Adipose tissue (tissue), 3 donors: ENCODE measurements around the gene STAM. TPM values are rescaled to one million over a fixed set of nuclear protein-coding genes. Genes with fewer than 3 reads are reported as not detected.
"Not testable (repeated sequence)": the region's sequence is repeated elsewhere in the genome, so short reads cannot be mapped to it uniquely, and the experiment has no call there.

Experiments used
- H3K27ac ChIP-seq: one replicate; pipeline ENCODE4 v1.5.1; 2013; ENCODE audit warnings: low read depth, low read length
- WGBS, 3 donors: extraction: QIAGEN DNeasy Blood & Tissue Kit; methylation state at CpG; one replicate each; pipeline ENCODE4 v1.1.7; 2013; 5-methylcytosine and 5-hydroxymethylcytosine counted together
- polyA plus RNA-seq, 3 donors: library from polyadenylated mRNA; stranded (reverse); fragments of 200-250 nt; gene quantifications; one replicate each; pipeline ENCODE4 v1.2.3, GENCODE V29; 2013
- donor health status: healthy with polysubstance abuse.
- donor health status: Bipolar disorder and iron deficiency.
- donor health status: healthy.

The STAM gene
- polyA plus RNA-seq, 3 donors = 7.2 to 10.7 (median 8.6) TPM

DNA sequence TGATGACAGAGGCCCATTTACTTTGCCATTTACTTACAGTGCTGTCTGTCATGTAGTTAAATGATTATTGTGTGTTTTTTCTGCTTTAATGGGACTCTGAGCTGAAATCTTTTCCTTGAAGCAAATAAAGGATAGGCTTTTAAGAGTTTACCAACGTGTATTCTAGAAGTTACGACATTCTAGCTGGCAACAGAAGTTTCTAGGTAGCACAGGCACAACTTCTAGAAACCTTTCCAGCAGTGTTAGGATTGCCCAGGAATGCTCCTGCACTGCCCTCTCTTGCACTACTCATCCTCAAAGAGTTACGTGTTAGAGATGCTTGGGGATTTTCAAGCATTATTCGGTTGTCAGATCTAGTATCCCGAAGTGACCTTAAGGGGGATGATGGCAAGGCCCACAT, 65.5 kb downstream of the STAM start:
- H3K27ac ChIP-seq = no peak overlapping the region
- WGBS, 3 donors = 77 to 89% (median 85%) methylated on average over 5 of the region's 5 CpGs

DNA sequence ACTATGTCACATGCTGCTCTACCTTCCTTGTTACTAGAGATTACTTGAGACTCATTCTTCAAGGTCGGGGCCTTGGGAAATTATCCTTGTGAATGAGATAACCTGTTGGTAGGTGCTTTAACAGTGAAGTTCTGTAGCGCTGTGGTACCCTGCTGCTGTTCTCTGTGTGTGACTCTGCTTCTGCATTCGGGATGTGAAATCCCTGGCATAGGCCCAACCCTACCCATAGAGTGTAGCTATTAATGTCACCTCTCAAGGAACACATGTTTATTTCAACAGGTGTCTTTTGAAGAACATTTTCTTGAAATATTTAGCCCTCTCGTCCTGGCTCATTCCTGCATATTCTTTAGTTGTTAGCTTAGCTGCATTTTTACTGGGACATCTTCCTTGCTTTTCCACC, 66.2 kb downstream of the STAM start:
- WGBS, 3 donors = 68 to 85% (median 82%) methylated on average over 4 of the region's 4 CpGs
- H3K27ac ChIP-seq = no peak overlapping the region

DNA sequence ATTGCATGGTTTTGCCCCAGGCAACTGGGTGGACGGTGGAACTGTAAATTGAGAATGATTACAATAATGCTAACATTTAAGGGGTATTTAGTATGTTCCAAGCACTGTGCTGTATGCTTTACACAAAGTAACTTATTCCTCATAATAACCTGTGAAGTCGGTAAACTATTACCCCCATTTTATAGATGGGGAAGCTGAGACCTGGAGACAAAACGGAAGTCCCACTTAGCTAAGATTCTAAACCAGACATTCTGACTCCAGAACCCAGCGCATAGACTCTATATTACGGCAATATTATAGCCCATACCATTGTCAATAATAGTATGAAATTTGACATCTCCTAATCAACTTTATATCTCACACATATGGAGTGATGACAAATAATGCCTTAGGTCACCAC, 68.1 kb downstream of the STAM start:
- 96 to 97% (median 96%) methylated on average over 5 of the region's 5 CpGs for WGBS, 3 donors
- H3K27ac ChIP-seq = no peak overlapping the region

GRCh38 chr10:17712717-17713471, 68.9 kb downstream of the STAM start:
- H3K27ac ChIP-seq = no peak overlapping the region
- 78 to 88% (median 85%) methylated on average over 18 of the region's 18 CpGs for WGBS, 3 donors

- 96 to 98% (median 96%) methylated on average over 10 of the region's 10 CpGs for WGBS, 3 donors
- no peak overlapping the region for H3K27ac ChIP-seq
These were observed 69.8 kb downstream of the STAM start for GRCh38 chr10:17713758-17714157.

DNA sequence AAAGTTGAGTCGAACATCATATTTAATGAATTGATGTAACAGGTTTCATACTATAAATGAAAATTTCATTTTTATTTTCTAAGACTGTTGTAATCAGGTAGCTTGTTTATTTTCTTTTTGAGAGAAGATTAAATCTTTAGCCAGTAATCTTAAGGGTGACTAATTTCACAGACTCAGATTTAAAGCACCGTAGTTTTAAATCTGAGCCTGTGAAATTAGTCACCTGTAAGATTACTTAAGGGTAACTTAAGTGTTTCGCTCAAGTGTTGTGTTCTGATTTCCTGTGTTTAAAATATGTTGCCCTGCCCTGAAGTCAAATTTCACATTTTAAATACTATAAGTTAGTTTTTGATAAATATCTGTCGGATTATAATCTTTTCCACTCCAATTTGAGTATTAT, 72.2 kb downstream of the STAM start:
- H3K27ac ChIP-seq = no peak overlapping the region
- WGBS, 3 donors = 74 to 98% (median 96%) methylated on average over 4 of the region's 4 CpGs

- 95 to 98% (median 95%) methylated on average over 22 to 24 of the region's 25 CpGs for WGBS, 3 donors
- H3K27ac ChIP-seq = not testable (repeated sequence)
These were observed 78.5 kb downstream of the STAM start for GRCh38 chr10:17722317-17723014.

DNA sequence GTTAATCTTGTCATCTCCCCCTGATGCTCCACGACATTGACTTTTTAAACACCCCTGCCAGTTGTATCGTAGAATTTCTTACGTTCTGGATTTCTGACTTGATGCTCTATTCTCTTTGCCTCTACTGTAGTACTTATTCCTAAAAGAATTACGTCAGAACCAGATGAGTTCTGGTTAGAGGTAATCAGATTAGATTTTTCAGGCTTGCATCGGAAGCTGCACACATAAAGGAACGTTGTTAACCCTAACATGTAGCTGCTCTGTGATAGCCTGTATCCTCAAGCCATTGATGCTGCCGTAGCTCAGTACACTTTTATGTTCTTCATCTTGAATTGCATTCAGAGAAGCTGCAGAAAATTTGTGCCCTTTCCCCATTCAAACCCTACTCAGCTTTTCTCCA, 81.8 kb downstream of the STAM start:
- WGBS, 3 donors = 73 to 90% (median 75%) methylated on average over 7 of the region's 7 CpGs
- no peak overlapping the region for H3K27ac ChIP-seq

DNA sequence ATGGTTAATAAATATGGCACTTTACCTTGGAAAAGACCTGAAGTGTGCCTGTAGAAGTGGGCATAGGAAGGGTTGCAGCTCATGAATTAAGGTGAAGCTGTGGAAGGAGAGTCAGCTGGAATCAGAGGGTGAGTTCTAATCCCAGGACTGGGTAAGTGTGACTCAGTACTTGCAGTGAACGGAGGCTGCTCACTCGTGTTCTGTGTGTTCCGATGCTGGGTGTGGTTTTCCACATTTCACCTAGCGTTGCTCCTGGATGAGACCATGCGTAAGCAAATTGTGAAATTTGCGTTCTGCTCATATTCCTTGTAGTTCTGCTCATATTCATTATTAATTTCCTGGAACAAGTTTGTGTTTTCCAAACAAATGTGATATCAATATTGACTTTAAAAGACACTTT, 85.7 kb downstream of the STAM start:
- H3K27ac ChIP-seq = no peak overlapping the region
- WGBS, 3 donors = 88 to 91% (median 89%) methylated on average over 6 of the region's 6 CpGs

DNA sequence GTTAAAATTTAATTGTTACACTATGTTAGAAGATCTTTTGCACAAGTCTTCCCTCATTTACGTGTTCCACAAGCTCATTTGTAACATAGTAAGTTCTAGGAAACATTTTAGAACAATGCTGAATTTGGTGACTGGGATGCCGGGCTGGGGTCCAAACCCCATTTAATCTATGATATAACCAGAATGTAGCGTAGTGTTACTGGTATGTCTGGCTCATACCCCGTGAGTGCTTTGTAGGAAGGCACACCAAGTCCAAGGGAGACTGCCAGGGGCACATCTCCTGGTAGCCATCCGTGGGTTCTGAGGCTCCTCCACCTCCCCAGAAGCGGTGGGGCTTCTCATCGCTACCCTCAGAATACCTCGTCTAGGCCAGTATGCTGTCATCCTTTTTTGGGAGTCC, 86.7 kb downstream of the STAM start:
- no peak overlapping the region for H3K27ac ChIP-seq
- 84 to 88% (median 86%) methylated on average over 8 of the region's 8 CpGs for WGBS, 3 donors

GRCh38 chr10:17731331-17732020, 87.5 kb downstream of the STAM start:
- no peak overlapping the region for H3K27ac ChIP-seq
- WGBS, 3 donors = 58 to 69% (median 58%) methylated on average over 4 of the region's 4 CpGs

- 90 to 95% (median 92%) methylated on average over 6 of the region's 6 CpGs for WGBS, 3 donors
- H3K27ac ChIP-seq = no peak overlapping the region
These were observed 89.7 kb downstream of the STAM start for GRCh38 chr10:17733620-17734019.

DNA sequence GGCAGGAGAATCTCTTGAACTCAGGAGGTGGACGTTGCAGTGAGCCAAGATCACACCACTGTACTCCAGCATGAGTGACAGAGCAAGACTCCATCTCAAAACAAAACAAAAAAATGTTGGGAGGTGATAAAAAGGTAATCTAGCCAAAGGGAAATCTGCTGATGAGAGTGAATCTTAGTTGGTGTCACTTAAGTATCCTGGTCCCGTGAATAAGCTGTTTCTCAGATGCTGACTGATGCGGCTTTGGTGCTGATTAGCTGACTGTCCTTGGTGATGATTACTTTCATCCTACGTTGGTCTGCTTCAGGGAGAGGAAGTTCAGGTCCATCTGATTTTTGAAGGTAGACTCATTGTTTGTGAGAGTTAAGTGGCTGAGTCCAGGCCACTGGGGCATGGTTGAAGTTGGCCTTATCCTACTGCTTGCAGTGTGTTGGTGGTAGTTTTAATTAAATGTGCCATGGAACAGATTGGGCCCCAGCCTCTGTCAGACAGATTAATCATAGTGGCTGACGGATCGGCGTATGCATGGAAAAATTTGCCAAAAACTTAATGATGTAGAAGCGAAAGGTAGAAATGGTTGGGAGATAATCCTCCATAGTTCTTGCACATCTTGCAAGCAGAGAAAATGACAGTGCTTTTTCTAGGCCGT, 90.6 kb downstream of the STAM start:
- no peak overlapping the region for H3K27ac ChIP-seq
- 71 to 88% (median 86%) methylated on average over 9 of the region's 9 CpGs for WGBS, 3 donors

- no peak overlapping the region for H3K27ac ChIP-seq
- 43 to 75% (median 68%) methylated on average over 15 of the region's 15 CpGs for WGBS, 3 donors
These were observed 91.4 kb downstream of the STAM start for GRCh38 chr10:17735166-17735941.

DNA sequence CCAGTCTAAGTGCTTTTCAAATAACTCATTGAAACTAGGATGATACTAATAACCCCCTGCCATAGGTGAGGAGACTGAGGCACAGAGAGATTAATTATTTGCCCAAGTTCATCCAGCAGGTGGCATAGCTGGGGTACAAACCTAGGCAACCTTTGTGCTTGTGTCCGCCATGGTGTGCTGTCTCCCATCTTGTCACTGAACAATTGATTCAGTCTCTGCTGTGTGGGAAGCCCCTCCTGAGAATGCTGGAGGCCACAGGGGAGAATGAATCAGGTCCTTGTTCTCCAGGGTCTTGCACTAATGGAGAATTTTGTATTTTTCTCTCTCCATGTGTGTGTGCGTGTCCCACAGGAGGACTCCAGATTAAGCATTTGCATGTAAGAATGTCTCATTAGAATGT, 92.3 kb downstream of the STAM start:
- 94 to 97% (median 96%) methylated on average over 2 of the region's 2 CpGs for WGBS, 3 donors

DNA sequence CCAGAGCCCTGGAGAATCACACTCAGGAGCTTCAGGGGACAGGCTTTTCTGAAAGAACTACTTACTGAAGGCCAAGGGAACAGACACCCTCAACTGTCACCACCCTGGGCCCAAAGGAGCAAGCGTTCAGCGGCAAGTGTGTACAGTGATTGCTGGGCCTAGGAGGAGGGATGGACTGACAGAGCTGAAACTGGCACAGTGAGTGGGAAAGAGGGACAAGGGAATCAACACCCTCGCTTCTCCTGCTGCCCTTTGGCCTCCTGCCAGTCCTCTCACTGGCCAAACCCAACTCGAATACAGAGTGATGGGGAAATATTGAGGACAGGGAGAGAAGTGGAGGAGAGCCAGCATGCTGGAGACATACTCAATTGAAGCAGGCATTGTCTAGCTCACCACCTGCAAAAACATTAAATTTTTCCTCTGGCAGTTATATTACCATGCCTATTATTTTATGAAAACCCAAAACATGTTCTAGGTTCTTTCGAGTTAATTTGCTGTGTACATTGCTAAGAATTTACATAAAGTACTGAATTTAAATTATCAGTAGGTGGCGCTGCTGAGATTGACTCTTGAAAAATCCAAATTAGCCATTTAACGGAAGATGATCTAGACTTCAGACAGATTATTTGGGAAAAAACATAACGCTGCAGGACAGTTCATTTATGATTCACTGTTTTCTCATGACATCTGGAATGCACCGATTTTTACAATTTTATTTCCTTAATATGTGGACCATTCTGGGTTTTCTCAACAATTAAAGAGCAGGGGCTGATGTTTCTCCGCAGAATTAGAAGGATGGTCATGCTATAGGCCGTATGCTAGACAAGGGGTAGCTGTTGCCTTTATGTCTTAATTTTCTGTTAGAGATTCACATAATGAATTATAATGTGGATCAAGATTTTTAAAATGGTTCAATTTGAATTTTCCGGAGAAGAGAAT, 93.3 kb downstream of the STAM start:
- WGBS, 3 donors = 46% methylated on average over 12 of the region's 12 CpGs
- no peak overlapping the region for H3K27ac ChIP-seq

More for the DNA sequence above, 92.3 kb downstream of the STAM start:
- H3K27ac ChIP-seq = no peak overlapping the region

DNA sequence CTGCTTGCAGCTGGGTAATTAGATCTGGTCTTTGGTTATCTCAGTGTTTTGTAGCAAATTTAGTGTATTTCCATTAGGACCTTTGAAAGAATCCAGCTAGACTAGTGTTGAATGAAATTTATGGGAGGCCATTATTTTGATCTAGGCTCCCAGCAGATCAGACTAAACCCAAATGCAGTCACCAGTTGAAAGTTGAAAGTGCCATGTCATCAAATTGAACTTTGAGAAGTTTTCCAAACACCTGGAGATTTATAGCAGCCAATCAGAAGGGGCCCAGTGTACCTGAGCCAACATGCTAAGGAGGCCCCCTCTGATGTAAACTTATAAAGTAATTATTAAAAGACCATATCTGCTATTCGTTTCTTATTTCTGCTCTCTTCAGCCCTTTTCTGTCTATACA, 96.7 kb downstream of the STAM start:
- H3K27ac ChIP-seq = no peak overlapping the region
- 84 to 90% (median 84%) methylated on average over 1 of the region's 1 CpG for WGBS, 3 donors
